ENCODE results near the gene ANKHD1.

DNA sequence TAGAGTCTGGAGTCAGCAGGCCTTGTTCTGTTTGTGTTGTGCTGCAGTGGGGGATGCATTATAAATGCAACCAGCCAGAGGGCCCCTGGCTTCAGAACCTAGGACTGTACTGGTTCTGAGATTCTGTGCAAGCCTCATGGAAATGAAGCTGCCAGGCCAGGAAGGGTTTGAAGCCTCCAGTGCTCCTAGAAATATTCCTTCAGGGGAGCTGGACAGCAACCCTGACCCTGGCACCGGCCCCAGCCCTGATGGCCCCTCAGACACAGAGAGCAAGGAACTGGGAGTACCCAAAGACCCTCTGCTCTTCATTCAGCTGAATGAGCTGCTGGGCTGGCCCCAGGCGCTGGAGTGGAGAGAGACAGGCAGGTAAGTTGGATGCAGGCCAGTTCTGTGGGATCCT is 41.5 kb upstream of the ANKHD1 start, which contains the start of gene SLC4A9:
- TF ChIP-seq ZNF239 (tag by site-specific recombination; IDR thresholded peaks at IDR 0.05) (no peak), REST (tag by site-specific recombination; IDR thresholded peaks at IDR 0.05) (peak; percentile 45; the same call in 1 of the 2 replicates), MYNN (tag by site-specific recombination; IDR thresholded peaks at IDR 0.05; ENCODE audit: borderline replicate concordance) (no peak), ZNF792 (tag by site-specific recombination; IDR thresholded peaks at IDR 0.05) (no peak), SP2 (tag by site-specific recombination; IDR thresholded peaks at IDR 0.05) (no peak), ZNF175 (tag by site-specific recombination; IDR thresholded peaks at IDR 0.05) (no peak), KLF7 (tag by site-specific recombination; IDR thresholded peaks at IDR 0.05; ENCODE audit: borderline replicate concordance) (no peak), GLI4 (tag by site-specific recombination; IDR thresholded peaks at IDR 0.05) (no peak), ZNF148 (tag by site-specific recombination; IDR thresholded peaks at IDR 0.05; ENCODE audit: borderline replicate concordance) (no peak)
- TF ChIP-seq, protein P1, sequence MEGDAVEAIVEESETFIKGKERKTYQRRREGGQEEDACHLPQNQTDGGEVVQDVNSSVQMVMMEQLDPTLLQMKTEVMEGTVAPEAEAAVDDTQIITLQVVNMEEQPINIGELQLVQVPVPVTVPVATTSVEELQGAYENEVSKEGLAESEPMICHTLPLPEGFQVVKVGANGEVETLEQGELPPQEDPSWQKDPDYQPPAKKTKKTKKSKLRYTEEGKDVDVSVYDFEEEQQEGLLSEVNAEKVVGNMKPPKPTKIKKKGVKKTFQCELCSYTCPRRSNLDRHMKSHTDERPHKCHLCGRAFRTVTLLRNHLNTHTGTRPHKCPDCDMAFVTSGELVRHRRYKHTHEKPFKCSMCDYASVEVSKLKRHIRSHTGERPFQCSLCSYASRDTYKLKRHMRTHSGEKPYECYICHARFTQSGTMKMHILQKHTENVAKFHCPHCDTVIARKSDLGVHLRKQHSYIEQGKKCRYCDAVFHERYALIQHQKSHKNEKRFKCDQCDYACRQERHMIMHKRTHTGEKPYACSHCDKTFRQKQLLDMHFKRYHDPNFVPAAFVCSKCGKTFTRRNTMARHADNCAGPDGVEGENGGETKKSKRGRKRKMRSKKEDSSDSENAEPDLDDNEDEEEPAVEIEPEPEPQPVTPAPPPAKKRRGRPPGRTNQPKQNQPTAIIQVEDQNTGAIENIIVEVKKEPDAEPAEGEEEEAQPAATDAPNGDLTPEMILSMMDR (tag by site-specific recombination; IDR thresholded peaks at IDR 0.05): no peak
- TF ChIP-seq, protein P2, sequence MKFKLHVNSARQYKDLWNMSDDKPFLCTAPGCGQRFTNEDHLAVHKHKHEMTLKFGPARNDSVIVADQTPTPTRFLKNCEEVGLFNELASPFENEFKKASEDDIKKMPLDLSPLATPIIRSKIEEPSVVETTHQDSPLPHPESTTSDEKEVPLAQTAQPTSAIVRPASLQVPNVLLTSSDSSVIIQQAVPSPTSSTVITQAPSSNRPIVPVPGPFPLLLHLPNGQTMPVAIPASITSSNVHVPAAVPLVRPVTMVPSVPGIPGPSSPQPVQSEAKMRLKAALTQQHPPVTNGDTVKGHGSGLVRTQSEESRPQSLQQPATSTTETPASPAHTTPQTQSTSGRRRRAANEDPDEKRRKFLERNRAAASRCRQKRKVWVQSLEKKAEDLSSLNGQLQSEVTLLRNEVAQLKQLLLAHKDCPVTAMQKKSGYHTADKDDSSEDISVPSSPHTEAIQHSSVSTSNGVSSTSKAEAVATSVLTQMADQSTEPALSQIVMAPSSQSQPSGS (tag by site-specific recombination; IDR thresholded peaks at IDR 0.05; ENCODE audit: low read depth): no peak

All from HEK293 (cell line).